K562 (cell line): ENCODE data around the gene VPS13D.

ENCODE experiments used
- NFE2L1 ChIP-seq: fragments of 450-650 bp; IDR thresholded peaks from 2 replicates; pipeline ENCODE4 v1.6.1; 2016; ENCODE audit warnings: missing genetic modification characterization, low read depth, mild to moderate bottlenecking, missing compliant biosample characterization, moderate library complexity, borderline replicate concordance
- ZZZ3 ChIP-seq: fragments of 450-650 bp; IDR thresholded peaks from 2 replicates; pipeline ENCODE4 v1.6.1; 2016; ENCODE audit warnings: antibody characterized with exemption, mild to moderate bottlenecking, moderate library complexity

- TF ChIP-seq ZZZ3 (no peak), NFE2L1 (no peak)
These were observed 239.7 kb downstream of the VPS13D start for GRCh38 chr1:12469493-12469892.
